Heart left ventricle (tissue), 13 donors: ENCODE measurements around the gene ARHGAP18.

Experiments used
- CTCF ChIP-seq, 12 donors: fragments of 200-600 bp; sonication (generic) in 4 of 12; IDR thresholded peaks; one replicate each; pipeline versions ENCODE4 v1.5.0 to v1.8.0; 2018 to 2022; ENCODE audit warnings: antibody characterized with exemption in 12 of 12, mild to moderate bottlenecking in 5 of 12
- POLR2A ChIP-seq, 2 donors: fragments of 450-650 bp; IDR thresholded peaks; one replicate each; pipeline ENCODE4 v1.6.1; 2017; ENCODE audit warnings: antibody characterized with exemption in 2 of 2, mild to moderate bottlenecking in 2 of 2, moderate library complexity in 2 of 2
- donor health status: ischemic (EF 13 %, LVEDD 7.1; RV severe dilation, severe dysfunction).
- donor health status: DM: no; HTN: yes; CAD: no.
- donor health status: DM: no; HTN: no; CAD: no.
- donor health status: ischemic (EF 25% LVEDD 6.9; RV normal size, moderate dysfunction).
- donor health status: ischemic (EF 25% LVEDD 5.7; RV mildly dilated, moderate dysfunction).
- donor health status: ischemic (EF 35%, LVEDD 5.7; RV mildly dilated, moderate dysfunction).
- donor health status: nonischemic (EF 11% LVEDD 7.7; RV severe dilation, severe dysfunction).
- donor health status: DM: yes; HTN: yes; CAD: no.
- donor health status: PGD.
- donor health status: ischemic (EF 29% LVEDD 5.4; RV normal size, mild dysfunction).
- donor health status: nonischemic (EF 23%, LVEDD 6.1; RV moderate dilation, normal function).

- TF ChIP-seq CTCF (IDR thresholded peaks at IDR 0.05) (no peak), POLR2A (IDR thresholded peaks at IDR 0.05) (no peak)
Measured at GRCh38 chr6:129586815-129587214, 123.2 kb downstream of the ARHGAP18 start.
